Esophagus (tissue), 2 donors: Measurements from ENCODE around the gene LTK. TPM values are rescaled to one million over a fixed set of nuclear protein-coding genes. Genes with fewer than 3 reads are reported as not detected.

Source experiments
- H3K27ac ChIP-seq, 2 donors: one replicate each; pipeline ENCODE4 v1.5.1; 2013; ENCODE audit warnings: low read depth in 2 of 2, mild to moderate bottlenecking in 2 of 2, inconsistent platforms in 1 of 2, low read length in 1 of 2, moderate library complexity in 1 of 2
- H3K27me3 ChIP-seq, 2 donors: one replicate each; pipeline ENCODE4 v1.6.1; 2013; ENCODE audit warnings: low read length in 2 of 2, control low read depth in 1 of 2, mild to moderate bottlenecking in 1 of 2; ENCODE audit not compliant: insufficient read depth in 2 of 2, control insufficient read depth in 1 of 2
- H3K36me3 ChIP-seq, 2 donors: one replicate each; pipeline ENCODE4 v1.6.1; 2013; ENCODE audit warnings: low read length in 1 of 2; ENCODE audit not compliant: control insufficient read depth in 2 of 2, insufficient read depth in 2 of 2
- H3K4me1 ChIP-seq, 2 donors: one replicate each; pipeline ENCODE4 v1.6.1; 2013; ENCODE audit warnings: low read length in 1 of 2; ENCODE audit not compliant: control insufficient read depth in 2 of 2, insufficient read depth in 2 of 2
- H3K4me3 ChIP-seq, 2 donors: one replicate each; pipeline ENCODE4 v1.5.1; 2013; ENCODE audit warnings: low read length in 2 of 2, mild to moderate bottlenecking in 2 of 2, low read depth in 1 of 2, moderate library complexity in 1 of 2
- H3K9me3 ChIP-seq, 2 donors: one replicate each; pipeline ENCODE4 v1.6.1; 2013; ENCODE audit warnings: mild to moderate bottlenecking in 2 of 2, low read depth in 1 of 2, low read length in 1 of 2, moderate library complexity in 1 of 2; ENCODE audit not compliant: control insufficient read depth in 2 of 2, insufficient read depth in 1 of 2
- WGBS, 2 donors: extraction: QIAGEN DNeasy Blood & Tissue Kit; methylation state at CpG; one replicate each; pipeline ENCODE4 v1.1.7; 2013; 5-methylcytosine and 5-hydroxymethylcytosine counted together
- polyA plus RNA-seq, 2 donors: library from polyadenylated mRNA; stranded (reverse); fragments of 200-250 nt; gene quantifications; one replicate each; pipeline ENCODE4 v1.2.3, GENCODE V29; 2013
- donor health status: healthy with polysubstance abuse.
- donor health status: Bipolar disorder and iron deficiency.

The LTK gene
- polyA plus RNA-seq, 2 donors = 0.26 to 0.31 TPM

- Histone ChIP-seq H3K4me3 (no peak overlapping the region), H3K27ac (no peak overlapping the region), H3K9me3 (no peaks in the 10 kb centered on the region), H3K27me3 (no peaks in the 10 kb centered on the region), H3K36me3 (peaks cover 3% of the 10 kb centered on the region in 2 donors), H3K4me1 (no peaks in the 10 kb centered on the region)
- 84 to 87% methylated on average over 42 to 43 of the region's 43 CpGs for WGBS, 2 donors
Measured at GRCh38 chr15:41486286-41486685, 27.3 kb downstream of the LTK start.

GRCh38 chr15:41484937-41485625, 28.5 kb downstream of the LTK start:
- H3K27me3 ChIP-seq = no peaks in the 10 kb centered on the region
- no peak overlapping the region for H3K4me3 ChIP-seq
- peaks cover 11 to 13% of the 10 kb centered on the region in 2 donors for H3K36me3 ChIP-seq
- H3K4me1 ChIP-seq = no peaks in the 10 kb centered on the region
- no peaks in the 10 kb centered on the region for H3K9me3 ChIP-seq
- H3K27ac ChIP-seq = no peak overlapping the region
- WGBS, 2 donors = 82% methylated on average over 11 of the region's 11 CpGs

GRCh38 chr15:41483519-41483918, 30.1 kb downstream of the LTK start:
- 83 to 86% methylated on average over 2 of the region's 2 CpGs for WGBS, 2 donors
- H3K27ac ChIP-seq = no peak overlapping the region
- H3K36me3 ChIP-seq = peaks cover 16 to 20% of the 10 kb centered on the region in 2 donors

GRCh38 chr15:41483115-41483514, 30.5 kb downstream of the LTK start:
- no peak overlapping the region for H3K4me3 ChIP-seq
- H3K27me3 ChIP-seq = no peaks in the 10 kb centered on the region
- H3K36me3 ChIP-seq = peaks cover 16 to 20% of the 10 kb centered on the region in 2 donors
- H3K4me1 ChIP-seq = no peaks in the 10 kb centered on the region
- H3K9me3 ChIP-seq = no peaks in the 10 kb centered on the region
- no peak overlapping the region for H3K27ac ChIP-seq

More at GRCh38 chr15:41483519-41483918, 30.1 kb downstream of the LTK start:
- Histone ChIP-seq H3K27me3 (no peaks in the 10 kb centered on the region), H3K9me3 (no peaks in the 10 kb centered on the region), H3K4me1 (no peaks in the 10 kb centered on the region), H3K4me3 (no peak overlapping the region)

- no peaks in the 10 kb centered on the region for H3K9me3 ChIP-seq
- no peaks in the 10 kb centered on the region for H3K4me1 ChIP-seq
- peaks cover 16 to 20% of the 10 kb centered on the region in 2 donors for H3K36me3 ChIP-seq
- H3K27me3 ChIP-seq = no peaks in the 10 kb centered on the region
- no peak overlapping the region for H3K4me3 ChIP-seq
- H3K27ac ChIP-seq = no peak overlapping the region
- 77 to 94% methylated on average over 9 of the region's 9 CpGs for WGBS, 2 donors
Measured at GRCh38 chr15:41482110-41482877, 31.3 kb downstream of the LTK start.

DNA sequence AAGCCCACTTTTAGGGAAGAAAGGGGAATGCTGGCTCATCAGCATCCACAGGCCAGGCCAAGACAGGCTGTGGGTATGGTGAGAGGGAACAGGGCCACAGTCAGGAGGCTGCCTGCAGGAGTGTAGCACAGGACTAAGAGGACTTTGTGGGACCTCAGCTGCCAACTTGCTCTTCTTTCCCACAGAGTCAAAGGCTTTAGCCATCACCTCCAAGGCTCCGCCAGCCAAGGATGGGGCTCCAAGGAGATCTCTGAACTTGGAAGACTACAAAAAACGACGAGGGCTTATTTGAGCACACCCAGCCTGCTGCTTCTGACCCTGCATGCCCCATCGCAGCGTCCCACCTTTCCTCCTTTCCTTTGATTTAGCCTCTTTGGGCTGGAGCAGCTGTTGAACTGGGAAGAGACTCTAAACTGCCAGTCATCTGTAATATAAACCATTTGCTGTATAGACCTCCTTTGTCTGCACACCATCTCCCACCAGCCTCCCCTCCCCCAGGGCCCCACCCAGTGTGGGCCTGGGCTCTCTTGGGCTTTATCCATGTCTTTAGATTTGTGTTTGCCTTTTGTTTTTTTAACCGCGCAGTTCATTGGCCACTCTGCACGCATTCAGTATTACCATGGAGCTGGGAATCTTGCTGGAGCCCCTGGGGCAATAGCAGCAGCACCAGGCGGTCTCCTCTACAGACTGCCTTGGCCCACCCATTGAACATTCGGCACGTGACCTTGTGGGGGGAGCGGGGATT, 33.1 kb downstream of the LTK start:
- H3K9me3 ChIP-seq = no peaks in the 10 kb centered on the region
- H3K36me3 ChIP-seq = peaks cover 27 to 32% of the 10 kb centered on the region in 2 donors
- WGBS, 2 donors = 89 to 91% methylated on average over 12 of the region's 12 CpGs
- H3K4me1 ChIP-seq = no peaks in the 10 kb centered on the region
- no peaks in the 10 kb centered on the region for H3K27me3 ChIP-seq
- no peak overlapping the region for H3K4me3 ChIP-seq
- H3K27ac ChIP-seq = no peak overlapping the region

- Histone ChIP-seq H3K4me1 (no peaks in the 10 kb centered on the region), H3K27me3 (no peaks in the 10 kb centered on the region), H3K36me3 (peaks cover 40 to 42% of the 10 kb centered on the region in 2 donors), H3K27ac (no peak overlapping the region), H3K4me3 (no peak overlapping the region), H3K9me3 (no peaks in the 10 kb centered on the region)
- WGBS, 2 donors = 78 to 86% methylated on average over 5 of the region's 5 CpGs
Measured at GRCh38 chr15:41476416-41477048, 37.1 kb downstream of the LTK start.

DNA sequence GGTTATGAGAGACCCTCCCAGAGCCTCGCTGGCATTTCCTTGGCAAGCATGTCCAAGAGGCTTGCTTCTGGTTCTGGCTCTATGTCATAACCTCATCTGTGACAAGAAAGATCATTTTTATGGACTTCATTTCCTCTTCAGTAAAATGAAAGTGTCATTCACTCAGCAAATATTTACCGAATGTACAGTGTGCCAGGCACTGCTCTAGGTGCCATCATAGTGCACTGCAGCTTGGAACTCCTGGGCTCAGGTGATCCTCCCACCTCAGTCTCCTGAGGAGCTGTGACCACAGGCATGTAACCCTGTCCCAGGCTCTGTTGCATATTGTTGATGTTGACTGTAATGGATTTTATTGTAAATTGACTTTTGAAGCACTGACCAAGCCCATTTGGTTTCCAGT, 38.7 kb downstream of the LTK start:
- 81 to 83% methylated on average over 2 of the region's 2 CpGs for WGBS, 2 donors
- Histone ChIP-seq H3K27ac (no peak overlapping the region), H3K9me3 (no peaks in the 10 kb centered on the region), H3K4me1 (no peaks in the 10 kb centered on the region), H3K27me3 (no peaks in the 10 kb centered on the region), H3K4me3 (no peak overlapping the region), H3K36me3 (peaks cover 33 to 37% of the 10 kb centered on the region in 2 donors)

DNA sequence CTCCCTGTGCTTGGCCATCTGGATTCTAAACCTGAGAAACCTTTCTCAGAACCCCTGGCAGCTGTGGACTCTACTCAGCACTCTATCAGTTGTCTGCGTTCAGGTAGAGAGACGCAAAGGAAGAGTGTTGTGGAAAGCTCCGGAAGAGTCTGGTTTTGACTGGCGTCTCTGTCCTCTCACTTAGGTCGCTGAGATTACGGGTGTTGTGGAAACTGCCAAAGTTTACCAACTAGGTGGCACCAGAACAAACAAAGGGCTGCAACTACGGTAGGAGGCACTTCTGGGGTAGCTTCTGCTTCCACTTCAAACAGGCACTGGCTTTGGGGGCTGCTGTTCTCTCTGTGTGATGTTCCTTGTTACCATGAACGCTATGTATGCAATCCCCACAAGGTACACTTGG, 39.2 kb downstream of the LTK start:
- Histone ChIP-seq H3K36me3 (peaks cover 33 to 37% of the 10 kb centered on the region in 2 donors), H3K27me3 (no peaks in the 10 kb centered on the region), H3K9me3 (no peaks in the 10 kb centered on the region), H3K4me3 (no peak overlapping the region), H3K27ac (no peak overlapping the region), H3K4me1 (no peaks in the 10 kb centered on the region)
- WGBS, 2 donors = 80 to 90% methylated on average over 8 of the region's 8 CpGs
